Endothelial cell of umbilical vein (primary cell): ENCODE results near the gene NLRP3. TPM values are rescaled to one million over a fixed set of nuclear protein-coding genes. Genes with fewer than 3 reads are reported as not detected.
A peak's percentile ranks its signal among the peaks of the same experiment; 100 is the strongest.

Experiments
- BruUV-seq: library from RNA; stranded (reverse); fragments of 400-500 nt; replicated peaks from 2 replicates; lab custom pipeline; 2021; lab: Mats Ljungman, UMichigan
- CTCF ChIA-PET: fragments of 300-600, 350-600 bp; sonication (Branson Sonifier 250); formaldehyde crosslinking; loops from one replicate; lab custom pipeline; 2021; ENCODE audit warnings: antibody characterized with exemption, inconsistent platforms; lab: Charles Lee
- POLR2A ChIA-PET: fragments of 300-600, 350-600 bp; sonication (Branson Sonifier 250); formaldehyde crosslinking; loops from one replicate; lab custom pipeline; 2021; ENCODE audit warnings: antibody characterized with exemption, inconsistent platforms; lab: Charles Lee
- DNase-seq: peaks from one replicate; pipeline ENCODE4 v3.0.0-alpha.2; 2011; ENCODE audit warnings: low read depth, low spot score
- FAIRE-seq: peaks from 2 replicates; lab custom pipeline; 2011; peaks lifted over from hg19 to GRCh38; lab: Jason Lieb, UNC
- H2AFZ ChIP-seq: 2 replicates; pipeline ENCODE4 v1.6.0; 2012; ENCODE audit warnings: low read depth, low read length, control low read depth, inconsistent platforms
- H3K27ac ChIP-seq: 2 replicates; pipeline ENCODE4 v1.5.1; 2011; ENCODE audit warnings: low read depth, mild to moderate bottlenecking, control low read depth, low read length, moderate library complexity; ENCODE audit not compliant: insufficient read depth
- H3K27me3 ChIP-seq, 2 experiments: 2 replicates each; pipeline versions ENCODE4 v1.6.0 to v1.6.1; 2011; ENCODE audit warnings: low read length in 2 of 2, mixed read lengths in 1 of 2; ENCODE audit not compliant: control insufficient read depth in 2 of 2, insufficient read depth in 2 of 2
- H3K36me3 ChIP-seq, 2 experiments: 2 replicates in 1 of 2; 3 replicates in 1 of 2; pipeline ENCODE4 v1.5.1; 2011; ENCODE audit warnings: low read length in 2 of 2, mild to moderate bottlenecking in 1 of 2, moderate library complexity in 1 of 2; ENCODE audit not compliant: control insufficient read depth in 2 of 2, insufficient read depth in 2 of 2; ENCODE audit errors: extremely low read depth in 1 of 2
- H3K4me1 ChIP-seq: 3 replicates; pipeline ENCODE4 v1.5.1; 2011; ENCODE audit warnings: mild to moderate bottlenecking, low read length; ENCODE audit not compliant: control insufficient read depth, insufficient read depth; ENCODE audit errors: extremely low read depth
- H3K4me2 ChIP-seq: 2 replicates; pipeline ENCODE4 v1.6.1; 2011; ENCODE audit warnings: low read length, control low read depth, mixed read lengths; ENCODE audit not compliant: insufficient read depth
- H3K4me3 ChIP-seq, 3 experiments: fragments of 200-600 bp in 1 of 3; sonication (generic), shearing (Covaris generic) in 1 of 3; replicated peaks in 1 of 3; 2 replicates each; pipeline ENCODE4 v1.5.1; 2011 to 2016; ENCODE audit warnings: control low read depth in 3 of 3, low read length in 3 of 3, mild to moderate bottlenecking in 2 of 3, inconsistent platforms in 1 of 3, low read depth in 1 of 3, moderate library complexity in 1 of 3; ENCODE audit not compliant: insufficient read depth in 1 of 3
- H3K79me2 ChIP-seq: 2 replicates; pipeline ENCODE4 v1.6.0; 2012; ENCODE audit warnings: low read length, inconsistent platforms; ENCODE audit not compliant: control insufficient read depth, insufficient read depth
- H3K9ac ChIP-seq: replicated peaks from 2 replicates; pipeline ENCODE3; 2011; ENCODE audit warnings: low read length, control low read depth; ENCODE audit not compliant: insufficient read depth; ENCODE audit errors: extremely low read depth
- H3K9me1 ChIP-seq: replicated peaks from 3 replicates; pipeline ENCODE4 v1.6.0; 2011; ENCODE audit warnings: mild to moderate bottlenecking, low read length; ENCODE audit not compliant: control insufficient read depth, insufficient read depth; ENCODE audit errors: extremely low read depth
- H3K9me3 ChIP-seq: replicated peaks from 2 replicates; pipeline ENCODE4 v1.5.1; 2012; ENCODE audit warnings: low read length, inconsistent platforms; ENCODE audit not compliant: control insufficient read depth, insufficient read depth
- H4K20me1 ChIP-seq: replicated peaks from 2 replicates; pipeline ENCODE3; 2011; ENCODE audit warnings: mild to moderate bottlenecking, low read length; ENCODE audit not compliant: control insufficient read depth, insufficient read depth; ENCODE audit errors: extremely low read depth
- CTCF ChIP-seq, 2 donors: IDR thresholded peaks; 1 replicate in 1 of 2; 2 replicates in 1 of 2; pipeline ENCODE4 v1.5.1; 2011; ENCODE audit warnings: low read length in 2 of 2, mild to moderate bottlenecking in 2 of 2, moderate library complexity in 2 of 2, control low read depth in 1 of 2, inconsistent platforms in 1 of 2, low read depth in 1 of 2; ENCODE audit not compliant: insufficient read depth in 1 of 2; ENCODE audit errors: extremely low read depth in 1 of 2
- EZH2 ChIP-seq: IDR thresholded peaks from 2 replicates; pipeline ENCODE4 v1.6.1; 2012; ENCODE audit warnings: borderline replicate concordance, low read depth, mild to moderate bottlenecking, moderate library complexity, low read length, inconsistent platforms; ENCODE audit not compliant: severe bottlenecking
- FOS ChIP-seq: IDR thresholded peaks from 2 replicates; pipeline ENCODE4 v1.6.1; 2011; ENCODE audit warnings: mild to moderate bottlenecking, low read length, moderate library complexity, borderline replicate concordance; ENCODE audit not compliant: insufficient read depth
- GATA2 ChIP-seq: IDR thresholded peaks from 2 replicates; pipeline ENCODE4 v1.7.0; 2011; ENCODE audit warnings: low read depth, mild to moderate bottlenecking, moderate library complexity, mixed read lengths, low read length; ENCODE audit not compliant: insufficient read length, insufficient read depth
- JUN ChIP-seq: IDR thresholded peaks from 2 replicates; pipeline ENCODE4 v1.6.1; 2011; ENCODE audit warnings: borderline replicate concordance, low read depth; ENCODE audit not compliant: insufficient read length, insufficient read depth
- MYC ChIP-seq: IDR thresholded peaks from one replicate; pipeline ENCODE4 v1.6.1; 2011; ENCODE audit warnings: mild to moderate bottlenecking, low read depth, low read length
- POLR2A ChIP-seq: IDR thresholded peaks from 2 replicates; pipeline ENCODE4 v1.6.1; 2012; ENCODE audit warnings: low read depth, mild to moderate bottlenecking, control low read depth, low read length
- POLR2AphosphoS5 ChIP-seq: IDR thresholded peaks from 2 replicates; pipeline ENCODE4 v1.6.1; 2012; ENCODE audit warnings: low read depth, mild to moderate bottlenecking, control low read depth, low read length, moderate library complexity; ENCODE audit not compliant: insufficient read depth
- dilution Hi-C: fragments of 300-500 bp; cut with MboI; formaldehyde crosslinking; loops from one replicate; pipeline ENCODE4 v1.15.0; 2019; ENCODE audit warnings: low sequenced_read_pairs; ENCODE audit not compliant: extremely low pct_ligation_motif_present
- intact Hi-C: fragments of 100-400 bp; cut with micrococcal nuclease; formaldehyde crosslinking; loops from one replicate; pipeline ENCODE4 v1.10.0; 2022
- polyA plus RNA-seq, 4 experiments: library from polyadenylated mRNA; depleted of rRNA in 3 of 4; stranded (reverse) in 3 of 4; unstranded in 1 of 4; fragments of >200 nt; gene quantifications; 2 replicates each; pipeline versions ENCODE4 v1.2.1 to v1.2.3, GENCODE V29; 2011 to 2012; ENCODE audit warnings: missing spikeins in 1 of 4
- total RNA-seq: library from RNA; stranded (reverse); gene quantifications from 2 replicates; pipeline ENCODE4 v1.2.3, GENCODE V29; 2021
- TF ChIP-seq, protein P1 (sequence below): IDR thresholded peaks from 2 replicates; pipeline ENCODE4 v1.6.1; 2011; ENCODE audit not compliant: insufficient read depth, insufficient read length

NLRP3 gene
- total and polyA plus RNA-seq, 2 donors (not counting 3 experiments of a cell fraction or from before 2014, with no cell fraction given), result 0.24 to 0.29 TPM

DNA sequence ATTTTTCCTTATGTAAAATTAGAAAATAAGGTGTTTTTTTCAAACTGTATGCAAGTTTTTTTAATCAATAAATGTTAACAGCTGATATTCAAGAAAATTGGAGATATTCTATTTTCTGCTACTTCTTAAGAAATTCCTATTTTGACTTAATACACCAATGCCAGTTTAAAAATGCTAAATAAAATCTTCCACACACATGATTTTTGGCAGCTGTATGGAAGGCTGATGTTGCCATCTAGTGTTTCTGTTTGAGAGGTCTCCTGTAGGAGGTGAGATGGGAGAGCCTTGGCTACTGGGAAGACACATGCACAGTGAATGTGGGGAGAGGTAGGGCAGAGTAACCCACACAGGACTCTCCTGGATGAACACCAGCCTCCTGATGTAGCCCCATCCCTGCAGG lies 71.1 kb downstream of the NLRP3 start:
- TF ChIP-seq FOS, result no peak
- TF ChIP-seq CTCF (IDR thresholded peaks at IDR 0.05; ENCODE audit: extremely low read depth in 1 of 2, insufficient read depth in 1 of 2, low read depth in 1 of 2, low read length in 2 of 2), result peak in 1 of 2 donors; percentile 15
- Histone ChIP-seq H3K4me3 (no peak overlapping the region), H3K9ac (no peak overlapping the region), H3K4me2 (no peak overlapping the region), H3K9me3 (no peaks in the 10 kb centered on the region), H3K9me1 (no peaks in the 10 kb centered on the region), H4K20me1 (no peaks in the 10 kb centered on the region), H3K36me3 (no peaks in the 10 kb centered on the region), H2AFZ (no peak overlapping the region), H3K79me2 (no peaks in the 10 kb centered on the region), H3K27ac (no peak overlapping the region), H3K27me3 (no peaks in the 10 kb centered on the region), H3K4me1 (no peaks in the 10 kb centered on the region)
- dilution Hi-C loops (no loop called here), intact Hi-C loops (loop anchor here (1.0 kb wide), 2 partner anchors 97 to 115 kb away; no protein-coding TSS in a partner anchor)
- ChIA-PET POLR2A (no interaction called here), CTCF (interaction anchor here (0.9 kb wide), 1 partner anchor 97 kb away, joined by 5 read pairs; no protein-coding TSS in a partner anchor)
- DNase-seq (peak; percentile 10), FAIRE-seq (no peak)
- no TSS peak for BruUV-seq

- H3K4me1 ChIP-seq, result no peaks in the 10 kb centered on the region
- POLR2A ChIA-PET, result no interaction called here
- H3K27me3 ChIP-seq, result no peaks in the 10 kb centered on the region
- H3K27ac ChIP-seq, result no peak overlapping the region
- H3K9me1 ChIP-seq, result no peaks in the 10 kb centered on the region
- no peaks in the 10 kb centered on the region for H3K9me3 ChIP-seq
- H3K4me2 ChIP-seq, result no peak overlapping the region
- no peak overlapping the region for H2AFZ ChIP-seq
- H3K36me3 ChIP-seq, result no peaks in the 10 kb centered on the region
- H4K20me1 ChIP-seq, result no peaks in the 10 kb centered on the region
- no peak overlapping the region for H3K9ac ChIP-seq
- intact Hi-C loops (no loop called here), dilution Hi-C loops (no loop called here)
- no peak overlapping the region for H3K4me3 ChIP-seq
- no peaks in the 10 kb centered on the region for H3K79me2 ChIP-seq
- DNase-seq (no peak), FAIRE-seq (no peak)
- no TSS peak for BruUV-seq
- CTCF ChIA-PET, result no interaction called here
- TF ChIP-seq MYC (no peak), GATA2 (no peak), JUN (no peak), EZH2 (no peak), FOS (no peak), CTCF (IDR thresholded peaks at IDR 0.05; ENCODE audit: extremely low read depth in 1 of 2, insufficient read depth in 1 of 2, low read depth in 1 of 2, low read length in 2 of 2) (no peak), POLR2AphosphoS5 (no peak), POLR2A (no peak)
- TF ChIP-seq, protein P1, sequence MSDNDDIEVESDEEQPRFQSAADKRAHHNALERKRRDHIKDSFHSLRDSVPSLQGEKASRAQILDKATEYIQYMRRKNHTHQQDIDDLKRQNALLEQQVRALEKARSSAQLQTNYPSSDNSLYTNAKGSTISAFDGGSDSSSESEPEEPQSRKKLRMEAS, result no peak
These were observed 75.4 kb downstream of the NLRP3 start for GRCh38 chr1:247491328-247491727.
